ENCODE results near the gene SDCCAG8. TPM values are rescaled to one million over a fixed set of nuclear protein-coding genes. Genes with fewer than 3 reads are reported as not detected.

The SDCCAG8 gene
- total RNA-seq, 1 experiment from 2014 or later: 7.9 TPM

DNA sequence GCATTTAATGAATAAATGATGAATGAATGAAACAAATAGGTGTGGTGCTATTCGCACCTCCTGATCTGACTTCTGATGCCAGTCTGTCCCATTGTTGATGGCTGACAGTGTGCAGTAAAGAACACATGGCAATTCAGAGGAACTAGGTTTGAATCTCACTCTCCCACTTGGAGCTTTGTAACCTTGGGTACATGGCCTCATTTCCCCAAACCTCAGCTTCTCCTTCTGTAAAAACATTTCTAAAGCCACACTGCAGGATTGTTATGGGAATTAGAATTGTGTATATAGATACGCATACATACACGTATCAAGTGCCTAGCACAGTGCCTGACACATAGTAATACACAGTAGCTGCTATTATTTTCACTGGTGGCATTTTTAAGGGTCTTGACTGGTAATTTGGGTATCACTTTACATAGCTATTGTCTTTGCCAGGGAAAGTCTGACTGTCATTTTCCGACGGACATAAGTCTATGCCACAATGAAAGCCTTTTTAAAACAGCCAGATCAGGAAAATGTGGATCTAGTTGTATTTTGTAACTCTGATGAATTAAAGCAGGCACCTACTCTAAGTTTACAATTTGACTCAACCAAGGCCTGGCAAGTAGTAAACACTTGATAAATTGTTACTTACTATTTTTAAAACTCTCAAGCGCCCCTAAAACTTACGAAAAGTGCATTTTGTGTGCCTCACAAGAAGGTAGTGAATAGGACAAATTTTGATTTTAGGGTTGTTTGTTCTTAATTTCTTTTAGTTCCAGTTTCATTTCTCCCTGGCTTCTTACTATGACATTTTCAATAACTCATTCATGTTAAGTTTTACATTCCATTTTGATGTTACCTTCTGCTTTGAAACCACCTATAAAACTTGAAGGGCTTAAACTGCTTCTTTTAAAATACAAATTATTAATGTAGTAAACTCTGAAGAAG, 164.4 kb downstream of the SDCCAG8 start:
- DNase-seq (ENCODE audit: low spot score): no peak

GRCh38 chr1:243420946-243421685, 165.3 kb downstream of the SDCCAG8 start:
- DNase-seq (ENCODE audit: low spot score): peak; percentile 14

GRCh38 chr1:243421784-243422183, 165.9 kb downstream of the SDCCAG8 start:
- peak; percentile 94 for DNase-seq (ENCODE audit: low spot score)

DNA sequence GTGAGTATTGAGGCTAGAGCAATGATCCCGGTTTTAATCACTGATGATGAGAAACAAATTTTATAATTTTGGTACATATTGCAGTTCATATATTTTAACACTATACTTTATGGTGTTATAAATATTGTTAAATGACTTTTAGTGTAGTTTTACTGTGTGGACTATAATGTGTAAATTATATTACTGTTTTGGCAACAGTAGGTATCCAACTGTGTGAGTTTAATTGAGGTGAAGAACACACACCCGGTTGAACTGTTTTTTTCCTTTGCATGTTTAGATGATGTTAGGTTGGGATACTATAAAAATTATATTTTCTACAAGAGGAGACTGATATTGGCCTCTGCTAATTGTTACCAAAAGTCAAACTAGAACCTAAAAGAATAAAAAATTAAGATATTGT, 166.5 kb downstream of the SDCCAG8 start:
- DNase-seq (ENCODE audit: low spot score): no peak

DNA sequence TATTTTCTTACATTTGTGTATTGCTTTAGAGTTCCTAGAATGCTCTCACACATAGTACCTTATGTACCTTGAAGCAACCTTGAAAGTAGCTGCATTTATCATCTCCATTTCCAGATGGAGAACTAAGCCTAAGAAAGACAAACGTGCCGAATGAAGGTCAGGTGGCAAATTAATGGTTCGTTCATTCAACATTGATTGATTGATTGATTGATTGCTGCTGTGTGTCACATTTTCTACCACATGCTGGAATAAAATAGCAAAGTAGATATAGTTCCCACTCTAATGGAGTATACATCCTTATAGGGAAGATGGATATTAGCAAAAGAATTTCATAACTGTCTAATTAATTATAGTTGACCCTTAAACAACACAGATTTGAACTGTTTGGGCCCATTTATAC, 172.2 kb downstream of the SDCCAG8 start:
- no peak for DNase-seq (ENCODE audit: low spot score)

GRCh38 chr1:243428617-243429342, 172.9 kb downstream of the SDCCAG8 start:
- DNase-seq (ENCODE audit: low spot score): no peak

GRCh38 chr1:243431591-243431990, 175.8 kb downstream of the SDCCAG8 start:
- DNase-seq (ENCODE audit: low spot score): no peak

DNA sequence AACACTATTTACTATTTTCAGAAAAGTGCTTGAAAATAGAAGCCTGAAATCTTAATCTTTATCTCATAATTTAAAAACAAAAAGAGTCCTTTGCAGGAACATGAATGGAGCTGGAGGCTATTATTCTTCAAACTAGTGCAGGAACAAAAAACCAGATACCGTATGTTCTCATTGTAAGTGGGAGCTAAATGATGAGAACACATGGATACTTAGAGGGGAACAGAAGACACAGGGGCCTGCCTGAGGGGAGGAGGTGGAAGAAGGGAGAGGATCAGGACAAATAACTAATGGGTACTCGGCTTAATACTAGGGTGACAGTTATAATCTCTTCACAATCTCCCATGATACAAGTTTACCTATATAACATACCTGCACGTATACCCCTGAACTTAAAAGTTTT, 176.3 kb downstream of the SDCCAG8 start:
- no peak for DNase-seq (ENCODE audit: low spot score)

DNA sequence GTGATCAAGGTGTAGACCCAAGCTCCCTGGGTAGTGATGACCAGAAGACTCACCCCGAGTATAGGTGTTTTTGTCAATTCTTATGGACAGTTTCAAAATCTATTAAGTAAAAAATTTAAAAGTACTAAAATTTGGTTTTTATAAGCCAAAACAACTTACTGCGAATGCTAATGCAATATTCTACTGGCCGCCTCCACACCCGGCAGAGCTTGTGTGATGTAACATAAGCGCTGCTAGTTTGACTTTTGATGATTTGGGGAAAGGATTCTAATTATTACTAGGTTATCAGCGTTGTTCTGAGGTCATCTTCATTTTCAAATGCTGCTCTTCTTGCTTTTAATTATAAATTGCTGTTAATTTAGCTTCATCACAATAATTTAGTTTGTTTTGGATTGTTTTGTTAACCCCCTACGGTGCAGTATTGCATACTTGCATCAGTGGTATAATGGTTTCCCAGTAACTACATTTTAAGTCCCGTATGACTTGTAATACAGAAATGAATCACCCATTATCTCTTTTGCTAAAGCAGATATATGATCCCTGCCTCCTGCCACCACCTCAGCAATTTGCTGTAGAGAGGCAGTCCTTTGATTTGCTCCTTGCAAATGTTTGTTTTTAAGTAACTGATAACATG, 178.0 kb downstream of the SDCCAG8 start:
- no peak for DNase-seq (ENCODE audit: low spot score)

DNA sequence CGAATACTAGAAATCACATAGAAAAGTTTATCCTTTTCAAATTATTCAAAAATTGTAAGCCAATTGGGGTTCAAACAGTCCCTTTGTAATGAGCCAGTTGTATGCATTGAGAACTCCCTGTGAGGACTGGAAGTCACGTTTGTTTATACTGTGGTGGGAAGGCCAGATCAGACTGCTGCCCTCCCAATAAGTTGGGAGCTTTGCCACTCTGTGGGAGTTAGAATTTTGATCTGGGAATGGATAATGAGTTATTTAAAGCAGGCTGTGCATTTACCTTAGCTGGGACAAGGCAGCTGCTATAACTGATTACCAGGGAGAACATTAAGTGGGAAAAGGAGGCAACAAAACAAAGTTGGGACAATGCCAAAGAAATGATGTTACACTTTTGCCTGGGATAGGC, 178.8 kb downstream of the SDCCAG8 start:
- peak; percentile 39 for DNase-seq (ENCODE audit: low spot score)

GRCh38 chr1:243435836-243436235, 180.0 kb downstream of the SDCCAG8 start:
- DNase-seq (ENCODE audit: low spot score): no peak

- no peak for DNase-seq (ENCODE audit: low spot score)
Observed at GRCh38 chr1:243438146-243438545, 182.3 kb downstream of the SDCCAG8 start.

DNA sequence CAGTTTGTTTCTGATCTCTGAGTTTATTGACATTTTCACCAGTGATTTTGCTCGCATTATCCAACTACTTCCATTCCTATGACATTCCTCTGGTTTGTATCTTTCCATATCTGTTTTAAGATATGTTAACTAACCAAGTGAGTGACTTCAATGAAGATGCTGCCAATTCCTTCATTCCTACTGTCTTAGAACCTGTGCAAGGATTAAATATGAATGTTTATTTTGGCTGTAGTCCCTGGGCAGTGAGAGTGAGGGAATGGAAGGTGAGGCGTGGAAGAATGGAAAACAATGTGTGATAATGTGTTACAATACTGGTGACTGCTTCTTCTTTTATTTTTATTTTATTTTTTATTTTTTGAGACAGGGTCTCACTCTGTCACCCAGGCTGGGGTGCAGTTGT, 183.0 kb downstream of the SDCCAG8 start:
- DNase-seq (ENCODE audit: low spot score): no peak

GRCh38 chr1:243440406-243440805, 184.6 kb downstream of the SDCCAG8 start:
- DNase-seq (ENCODE audit: low spot score): no peak

DNA sequence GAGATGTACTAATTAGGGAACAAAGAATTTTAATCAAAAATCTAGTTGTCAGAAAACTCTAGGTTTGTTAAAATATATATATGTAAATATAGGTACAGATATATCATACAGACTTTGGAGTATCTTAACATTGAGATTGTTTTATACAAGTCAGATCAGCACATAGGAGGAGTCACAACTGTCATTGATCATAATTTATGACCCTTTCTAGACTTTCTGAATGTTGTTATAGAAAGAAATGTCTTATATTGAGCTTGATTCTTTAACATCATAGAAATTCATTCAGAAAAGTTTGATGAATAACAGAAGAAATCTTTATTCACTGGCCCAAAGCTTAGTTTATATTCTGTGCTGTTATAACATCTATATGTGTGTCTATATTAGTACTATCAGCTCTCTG, 185.8 kb downstream of the SDCCAG8 start:
- no peak for DNase-seq (ENCODE audit: low spot score)

GRCh38 chr1:243443557-243443956, 187.7 kb downstream of the SDCCAG8 start:
- DNase-seq (ENCODE audit: low spot score): no peak

DNA sequence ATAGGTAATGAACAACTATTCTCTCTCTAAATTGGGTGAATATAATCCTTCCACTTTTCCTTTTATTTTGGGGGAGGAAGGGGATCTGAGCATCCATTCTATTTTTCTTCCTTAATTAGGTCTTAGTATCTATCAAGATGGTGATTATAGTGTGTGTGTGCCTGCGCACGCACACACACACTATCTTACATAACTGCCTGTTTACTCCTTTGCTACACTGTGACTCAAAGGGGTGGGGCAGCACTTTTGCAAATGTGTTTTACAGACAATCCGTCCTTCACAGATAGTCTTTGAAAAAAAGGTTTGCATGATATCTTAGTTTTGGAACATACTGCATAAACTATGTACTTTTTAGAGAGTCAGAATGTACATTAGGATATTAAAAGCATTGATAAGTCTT, 191.5 kb downstream of the SDCCAG8 start:
- peak; percentile 25 for DNase-seq (ENCODE audit: low spot score)

GRCh38 chr1:243447844-243448243, 192.0 kb downstream of the SDCCAG8 start:
- no peak for DNase-seq (ENCODE audit: low spot score)

GRCh38 chr1:243449373-243449772, 193.5 kb downstream of the SDCCAG8 start:
- no peak for DNase-seq (ENCODE audit: low spot score)

DNA sequence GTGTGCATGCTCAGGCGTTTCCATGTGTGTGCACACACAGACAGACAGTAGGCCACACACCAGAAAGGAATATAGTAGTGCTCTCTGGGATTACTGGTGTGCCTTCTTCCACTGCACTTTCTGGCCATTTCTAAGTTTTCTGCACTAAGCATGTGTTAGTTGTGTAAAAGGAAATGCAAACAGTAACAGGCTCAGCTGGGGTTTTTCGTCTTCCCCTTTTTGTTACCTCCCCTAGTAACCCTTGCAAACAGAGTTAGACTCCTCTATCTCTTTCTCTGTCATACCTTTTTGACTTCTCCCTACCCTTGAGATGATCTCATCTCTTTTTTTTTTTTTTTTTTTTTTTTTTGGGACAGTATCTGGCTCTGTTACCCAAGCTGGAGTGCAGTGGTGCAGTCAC, 196.3 kb downstream of the SDCCAG8 start:
- DNase-seq (ENCODE audit: low spot score): no peak

DNA sequence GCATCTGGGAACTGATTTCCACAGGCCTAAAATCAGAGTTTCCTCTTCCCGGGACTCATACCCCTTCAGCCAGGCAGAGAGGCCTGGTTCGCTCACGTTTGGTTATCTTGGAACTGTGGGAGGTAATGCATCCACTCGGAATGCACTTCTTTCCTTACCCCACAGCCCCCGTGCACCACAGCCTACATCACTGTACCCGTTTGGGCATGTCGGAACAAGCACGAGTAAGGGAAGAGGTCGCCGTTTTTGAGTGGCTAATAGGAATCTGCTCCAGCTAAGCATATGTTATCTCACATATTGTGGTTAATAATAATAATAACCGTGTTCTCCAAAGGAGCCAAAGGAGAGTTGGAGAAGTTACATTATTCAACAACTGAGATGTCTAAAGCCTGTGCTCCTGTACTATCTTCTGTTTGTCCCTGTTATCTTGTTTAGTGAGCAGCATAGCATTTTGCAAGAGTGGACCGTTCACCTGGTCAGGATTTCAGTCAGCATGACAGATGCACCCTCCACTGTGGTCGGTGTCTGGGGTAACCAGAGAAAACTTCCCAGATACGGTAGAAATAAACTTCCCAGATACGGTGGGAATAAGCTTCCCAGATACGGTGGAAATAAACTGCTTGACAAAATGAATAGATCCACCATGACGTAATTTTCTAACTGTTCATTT, 198.6 kb downstream of the SDCCAG8 start:
- no peak for DNase-seq (ENCODE audit: low spot score)
